ENCODE results near the gene PBX3.

The PBX3 gene

DNA sequence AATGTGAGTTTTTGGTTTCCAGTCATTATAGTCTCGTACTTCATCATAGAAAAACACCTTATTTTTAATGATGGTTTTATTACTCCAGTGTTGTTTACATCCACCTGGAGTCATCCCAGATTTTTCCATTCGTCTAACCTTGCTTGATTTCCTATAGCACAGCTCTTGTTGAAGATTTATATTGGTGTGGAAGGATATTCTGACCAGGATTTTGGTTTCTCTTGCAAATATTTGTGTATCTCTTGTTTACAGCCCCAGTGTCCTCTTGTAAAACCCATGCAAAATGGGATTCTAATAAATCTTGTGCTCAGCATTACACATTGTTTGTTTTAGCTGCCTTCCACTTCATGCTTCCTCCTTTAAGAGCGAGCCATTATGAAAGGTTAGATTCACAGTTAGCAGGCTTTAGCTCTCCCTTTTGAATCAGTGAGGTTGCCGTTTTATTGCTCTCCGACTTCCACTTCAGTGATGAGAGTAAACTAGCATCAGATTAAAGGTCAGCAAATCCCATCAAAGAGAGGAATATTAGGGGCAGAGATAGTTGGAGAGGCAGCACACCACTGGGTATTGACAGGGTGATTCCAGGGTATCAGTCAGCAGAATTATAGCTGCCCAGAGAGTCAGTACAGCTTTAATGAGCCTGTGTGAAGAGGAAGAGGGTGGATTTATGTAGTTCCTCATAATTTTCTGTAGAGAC lies 157.1 kb downstream of the PBX3 start:
- TF ChIP-seq, protein P1, sequence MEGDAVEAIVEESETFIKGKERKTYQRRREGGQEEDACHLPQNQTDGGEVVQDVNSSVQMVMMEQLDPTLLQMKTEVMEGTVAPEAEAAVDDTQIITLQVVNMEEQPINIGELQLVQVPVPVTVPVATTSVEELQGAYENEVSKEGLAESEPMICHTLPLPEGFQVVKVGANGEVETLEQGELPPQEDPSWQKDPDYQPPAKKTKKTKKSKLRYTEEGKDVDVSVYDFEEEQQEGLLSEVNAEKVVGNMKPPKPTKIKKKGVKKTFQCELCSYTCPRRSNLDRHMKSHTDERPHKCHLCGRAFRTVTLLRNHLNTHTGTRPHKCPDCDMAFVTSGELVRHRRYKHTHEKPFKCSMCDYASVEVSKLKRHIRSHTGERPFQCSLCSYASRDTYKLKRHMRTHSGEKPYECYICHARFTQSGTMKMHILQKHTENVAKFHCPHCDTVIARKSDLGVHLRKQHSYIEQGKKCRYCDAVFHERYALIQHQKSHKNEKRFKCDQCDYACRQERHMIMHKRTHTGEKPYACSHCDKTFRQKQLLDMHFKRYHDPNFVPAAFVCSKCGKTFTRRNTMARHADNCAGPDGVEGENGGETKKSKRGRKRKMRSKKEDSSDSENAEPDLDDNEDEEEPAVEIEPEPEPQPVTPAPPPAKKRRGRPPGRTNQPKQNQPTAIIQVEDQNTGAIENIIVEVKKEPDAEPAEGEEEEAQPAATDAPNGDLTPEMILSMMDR (IDR thresholded peaks at IDR 0.05) = no peak

GRCh38 chr9:125906144-125906543 lies 159.0 kb downstream of the PBX3 start:
- TF ChIP-seq, protein P1 (IDR thresholded peaks at IDR 0.05) = no peak

- TF ChIP-seq, protein P1 (IDR thresholded peaks at IDR 0.05) = no peak
Measured at GRCh38 chr9:125906893-125907292, 159.7 kb downstream of the PBX3 start.

DNA sequence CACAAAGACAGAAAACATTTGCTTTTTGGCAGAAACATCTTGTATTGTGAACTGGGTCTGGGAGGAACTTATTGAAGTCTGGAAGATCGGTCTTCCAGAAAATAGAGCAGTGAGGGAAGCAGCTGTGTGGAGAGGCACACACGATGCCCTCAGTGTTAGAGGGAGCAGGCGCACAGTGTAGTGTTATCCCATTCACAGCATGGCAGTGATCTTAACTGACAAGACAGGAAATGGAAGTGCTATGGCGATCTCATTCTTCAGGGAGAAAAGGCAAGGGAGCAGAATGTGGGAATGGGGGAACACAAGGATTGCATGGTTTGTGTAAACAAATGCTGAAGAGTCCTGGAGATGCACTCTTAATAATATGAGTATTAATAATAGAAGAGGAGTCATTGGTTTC lies 161.0 kb downstream of the PBX3 start:
- TF ChIP-seq, protein P1 (IDR thresholded peaks at IDR 0.05) = no peak

GRCh38 chr9:125908966-125909365 lies 161.8 kb downstream of the PBX3 start:
- TF ChIP-seq, protein P1 (IDR thresholded peaks at IDR 0.05) = no peak

DNA sequence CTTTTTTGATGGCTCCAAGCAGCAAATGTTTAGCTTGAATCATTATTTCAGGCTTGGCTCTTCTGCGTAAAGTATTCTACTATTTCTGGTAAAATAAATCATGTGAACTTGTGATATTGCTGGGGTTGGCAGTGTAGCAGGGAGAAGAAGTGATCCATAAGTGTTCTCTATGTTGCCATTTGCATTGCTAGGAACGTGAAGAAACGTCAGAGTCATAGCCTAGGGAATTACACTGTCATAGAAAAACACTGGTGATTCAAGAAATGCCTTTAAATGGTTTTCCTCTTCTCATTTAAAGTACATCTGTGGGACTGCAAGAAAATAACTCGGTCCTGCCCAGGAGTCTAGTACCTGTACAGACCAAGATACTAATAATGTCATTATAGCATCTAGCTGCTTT lies 162.3 kb downstream of the PBX3 start:
- TF ChIP-seq, protein P1 (IDR thresholded peaks at IDR 0.05) = no peak

GRCh38 chr9:125910286-125910685 lies 163.1 kb downstream of the PBX3 start:
- TF ChIP-seq, protein P1 (IDR thresholded peaks at IDR 0.05) = no peak

Data from LNCAP (cell line).